Right lobe of liver (tissue), 6 donors: ENCODE measurements around the gene RGS10. TPM values are rescaled to one million over a fixed set of nuclear protein-coding genes. Genes with fewer than 3 reads are reported as not detected.

Source experiments
- ATAC-seq, 4 donors: fragments of 200-7000 bp; cut with Tn5 transposase; one replicate each; pipeline ENCODE4 v1.9.1; 2020; ENCODE audit warnings: mild to moderate bottlenecking in 4 of 4, moderate library complexity in 4 of 4
- DNase-seq, 3 donors: peaks; one replicate each; pipeline ENCODE4 v3.0.0-alpha.2; 2020
- H3K27ac ChIP-seq, 3 donors: fragments of 200-600 bp; one replicate each; pipeline ENCODE4 v1.8.0; 2022
- H3K27me3 ChIP-seq, 2 donors: fragments of 200-600 bp; one replicate each; pipeline ENCODE4 v1.8.0; 2022
- H3K36me3 ChIP-seq, 4 donors: fragments of 200-600 bp; sonication (generic) in 1 of 4; one replicate each; pipeline versions ENCODE4 v1.5.1 to v1.8.0; 2017 to 2022; ENCODE audit warnings: control low read depth in 1 of 4
- H3K4me1 ChIP-seq, 4 donors: fragments of 200-600 bp; sonication (generic) in 1 of 4; one replicate each; pipeline versions ENCODE4 v1.5.1 to v1.8.0; 2017 to 2022; ENCODE audit warnings: control low read depth in 1 of 4
- H3K4me3 ChIP-seq, 3 donors: fragments of 200-600 bp; one replicate each; pipeline ENCODE4 v1.8.0; 2022
- H3K9me3 ChIP-seq, 4 donors: fragments of 200-600 bp; sonication (generic) in 1 of 4; one replicate each; pipeline versions ENCODE4 v1.5.1 to v1.8.0; 2017 to 2022; ENCODE audit warnings: control low read depth in 1 of 4
- CTCF ChIP-seq, 4 donors: fragments of 200-600 bp in 3 of 4; fragments of 450-650 bp in 1 of 4; IDR thresholded peaks; one replicate each; pipeline versions ENCODE4 v1.5.1 to v1.8.0; 2016 to 2022; ENCODE audit warnings: antibody characterized with exemption in 4 of 4, mild to moderate bottlenecking in 2 of 4
- POLR2A ChIP-seq: fragments of 450-650 bp; IDR thresholded peaks from one replicate; pipeline ENCODE4 v1.6.1; 2017; ENCODE audit warnings: antibody characterized with exemption, mild to moderate bottlenecking
- WGBS: methylation state at CpG from one replicate; pipeline ENCODE4 v1.1.6; 2018; ENCODE audit warnings: low coverage, low lambda C conversion rate; ENCODE audit not compliant: insufficient coverage; ENCODE audit errors: missing lambda C conversion rate; 5-methylcytosine and 5-hydroxymethylcytosine counted together
- intact Hi-C, 2 donors: fragments of 100-400 bp; cut with DNase I; formaldehyde crosslinking; loops; one replicate each; pipeline versions ENCODE4 v1.11.2 to v1.14.1; 2022
- total RNA-seq, 6 experiments: library from RNA; depleted of rRNA in 2 of 6; stranded (reverse); fragments of >200 nt in 2 of 6; fragmentation: NEBNext Ultra II Directional in 3 of 6; extraction: Animal tissue kit (Norgen Biotek cat#: 25700) in 3 of 6; gene quantifications; one replicate each; pipeline versions ENCODE4 v1.1.0 to v1.2.4, GENCODE V29; 2016 to 2023
- donor health status: DM: no; HTN: yes; CAD: no.
- donor health status: DM: no; HTN: no; CAD: no.
- donor health status: DM: no; HTN: no; CAD: no.
- donor health status: DM: no; HTN: yes; CAD: no.
- donor health status: DM: no; HTN: yes; CAD: no.

Gene RGS10
- total RNA-seq, 6 experiments from 2014 or later: 0.95 to 5.2 (median 3.7) TPM

- ATAC-seq (no peak), DNase-seq (no peak)
- Histone ChIP-seq H3K27me3 (no peaks in the 10 kb centered on the region), H3K36me3 (no peaks in the 10 kb centered on the region), H3K27ac (no peak overlapping the region), H3K4me1 (no peaks in the 10 kb centered on the region), H3K9me3 (no peaks in the 10 kb centered on the region), H3K4me3 (no peak overlapping the region)
- intact Hi-C loops: no loop called here
- TF ChIP-seq CTCF (IDR thresholded peaks at IDR 0.05): no peak
- TF ChIP-seq POLR2A: no peak
- 90% methylated on average over 13 of the region's 28 CpGs for WGBS
Measured at GRCh38 chr10:119457966-119458766, 84.4 kb downstream of the RGS10 start.

- Histone ChIP-seq H3K4me3 (no peak overlapping the region), H3K27me3 (no peaks in the 10 kb centered on the region), H3K9me3 (no peaks in the 10 kb centered on the region), H3K4me1 (no peaks in the 10 kb centered on the region), H3K36me3 (no peaks in the 10 kb centered on the region), H3K27ac (no peak overlapping the region)
- DNase-seq (no peak), ATAC-seq (no peak)
- no peak for TF ChIP-seq CTCF (IDR thresholded peaks at IDR 0.05)
- no peak for TF ChIP-seq POLR2A
- 71% methylated on average over 3 of the region's 7 CpGs for WGBS
- intact Hi-C loops: no loop called here
Measured at GRCh38 chr10:119456435-119456810, 86.1 kb downstream of the RGS10 start.

GRCh38 chr10:119455609-119456434 is 86.7 kb downstream of the RGS10 start:
- no peaks in the 10 kb centered on the region for H3K27me3 ChIP-seq
- H3K9me3 ChIP-seq: no peaks in the 10 kb centered on the region
- no peak overlapping the region for H3K4me3 ChIP-seq
- 84% methylated on average over 13 of the region's 23 CpGs for WGBS
- TF ChIP-seq POLR2A (no peak), CTCF (IDR thresholded peaks at IDR 0.05) (no peak)
- no peak overlapping the region for H3K27ac ChIP-seq
- intact Hi-C loops: no loop called here
- H3K36me3 ChIP-seq: no peaks in the 10 kb centered on the region
- H3K4me1 ChIP-seq: no peaks in the 10 kb centered on the region
- ATAC-seq (no peak), DNase-seq (no peak)

GRCh38 chr10:119454990-119455389 is 87.5 kb downstream of the RGS10 start:
- H3K27ac ChIP-seq: no peak overlapping the region
- ATAC-seq: no peak
- H3K36me3 ChIP-seq: no peaks in the 10 kb centered on the region
- DNase-seq: no peak
- no peak for TF ChIP-seq POLR2A
- no peak for TF ChIP-seq CTCF (IDR thresholded peaks at IDR 0.05)
- H3K4me1 ChIP-seq: no peaks in the 10 kb centered on the region
- intact Hi-C loops: no loop called here
- no peaks in the 10 kb centered on the region for H3K9me3 ChIP-seq
- WGBS: 92% methylated on average over 13 of the region's 18 CpGs
- H3K27me3 ChIP-seq: no peaks in the 10 kb centered on the region
- H3K4me3 ChIP-seq: no peak overlapping the region
